Measurements from ENCODE around the gene TMEM267. TPM values are rescaled to one million over a fixed set of nuclear protein-coding genes. Genes with fewer than 3 reads are reported as not detected.

The TMEM267 gene
- total and polyA plus RNA-seq, 2 of the 8 experiments (the other 6 are each of a cell fraction or from before 2014, with no cell fraction given) = 4.8 to 6.2 TPM

GRCh38 chr5:43412644-43413043, 71.0 kb downstream of the TMEM267 start:
- Histone ChIP-seq H3K9ac (replicated peaks in 1 of 4; ENCODE audit: extremely low read depth in 1 of 4, low read depth in 3 of 4, low read length in 3 of 4) (no peak overlapping the region), H4K20me1 (replicated peaks in 1 of 2; ENCODE audit: control insufficient read depth in 1 of 2, insufficient read depth in 2 of 2, low read length in 2 of 2) (no peaks in the 10 kb centered on the region), H3K23ac (ENCODE audit: insufficient read length) (no peak overlapping the region), H3K18ac (ENCODE audit: extremely low read depth, low read length) (no peak overlapping the region), H3K4ac (replicated peaks; ENCODE audit: insufficient read length, low read depth, low read length) (no peak overlapping the region), H4K8ac (ENCODE audit: extremely low read depth, insufficient read depth, low read length) (no peak overlapping the region), H3K4me3 (ENCODE audit: extremely low read depth in 1 of 4, insufficient read depth in 2 of 4, low read depth in 3 of 4, low read length in 4 of 4) (no peak overlapping the region), H3K27me3 (replicated peaks in 1 of 4; ENCODE audit: control insufficient read depth in 3 of 4, extremely low read depth in 1 of 4, insufficient read depth in 3 of 4, low read length in 3 of 4) (no peaks in the 10 kb centered on the region), H2AFZ (ENCODE audit: low read length) (no peak overlapping the region), H3K79me1 (ENCODE audit: low read depth, low read length) (no peaks in the 10 kb centered on the region), H3K79me2 (ENCODE audit: control insufficient read depth in 1 of 2, insufficient read depth in 2 of 2, low read length in 2 of 2) (no peaks in the 10 kb centered on the region), H2AK5ac (ENCODE audit: low read depth, low read length) (no peak overlapping the region), H3K36me3 (ENCODE audit: control insufficient read depth in 2 of 4, insufficient read depth in 4 of 4, low read length in 3 of 4) (no peaks in the 10 kb centered on the region), H2BK15ac (ENCODE audit: low read length) (no peak overlapping the region), H3K27ac (ENCODE audit: low read depth, low read length) (no peak overlapping the region), H4K91ac (replicated peaks; ENCODE audit: insufficient read length, low read length) (no peak overlapping the region), H3K9me3 (ENCODE audit: insufficient read depth in 2 of 2, low read depth in 1 of 2, low read length in 1 of 2) (no peaks in the 10 kb centered on the region), H4K5ac (ENCODE audit: insufficient read length, low read depth, low read length) (no peak overlapping the region), H2BK12ac (ENCODE audit: low read depth, low read length) (no peak overlapping the region), H3K56ac (replicated peaks; ENCODE audit: insufficient read length, low read depth, low read length) (no peak overlapping the region), H2BK20ac (ENCODE audit: low read length) (no peak overlapping the region), H3K4me2 (ENCODE audit: insufficient read depth in 1 of 2, low read depth in 2 of 2, low read length in 2 of 2) (no peak overlapping the region), H2BK120ac (replicated peaks; ENCODE audit: low read depth, low read length) (no peak overlapping the region), H3K4me1 (replicated peaks in 1 of 4; ENCODE audit: control insufficient read depth in 3 of 4, insufficient read depth in 4 of 4, low read length in 3 of 4) (no peaks in the 10 kb centered on the region), H2BK5ac (ENCODE audit: low read depth, low read length) (no peak overlapping the region), H3K14ac (ENCODE audit: insufficient read length) (no peak overlapping the region), H3K23me2 (ENCODE audit: low read depth, low read length) (no peaks in the 10 kb centered on the region)
- 88% methylated on average over 1 of the region's 1 CpG; no CpG with 5 or more reads in 1 of the 2 experiments for WGBS, 2 experiments (ENCODE audit: extremely low coverage in 1 of 2, insufficient coverage in 1 of 2, insufficient read length in 1 of 2, insufficient replicate concordance in 2 of 2, low coverage in 1 of 2, low lambda C conversion rate in 2 of 2, missing lambda C conversion rate in 1 of 2)
- DNase-seq (ENCODE audit: low read depth in 1 of 2, low spot score in 2 of 2) = no peak
- ChIA-PET CTCF (ENCODE audit: partially characterized antibody) (interaction anchor here (1.2 to 2.5 kb wide), 4 partner anchors 11 to 306 kb away, joined by 3 to 13 read pairs (median 5); partner anchors contain the start of gene TMEM267), POLR2A (ENCODE audit: partially characterized antibody) (no interaction called here)
- no peak for FAIRE-seq

Data from H1 (cell line).